Stimulated activated CD4-positive, alpha-beta T cell treated with anti-CD3 and anti-CD28 coated beads, TNF-alpha, amount 100 ng/mL, for 48 hours (primary cell): Measurements from ENCODE around the gene DPP10.
"Not testable (repeated sequence)": the region's sequence is repeated elsewhere in the genome, so short reads cannot be mapped to it uniquely, and the experiment has no call there.

Experiments
- DNase-seq, 3 donors: peaks; one replicate each; pipeline ENCODE4 v3.0.0-alpha.2; 2020; ENCODE audit warnings: low read depth in 3 of 3

Gene DPP10

GRCh38 chr2:114442510-114442909 is at the start of gene DPP10:
Gene DPP10 (plus strand): TSS chr2:114442641.
- no peak for DNase-seq

GRCh38 chr2:114400890-114401289 is 41.6 kb upstream of the DPP10 start:
- no peak for DNase-seq

- DNase-seq = no peak
Measured at GRCh38 chr2:114405247-114406116, 37.0 kb upstream of the DPP10 start.

GRCh38 chr2:114406347-114406746 is 36.1 kb upstream of the DPP10 start:
- no peak for DNase-seq

GRCh38 chr2:114407353-114407752 is 35.1 kb upstream of the DPP10 start:
- DNase-seq = not testable (repeated sequence)

- no peak for DNase-seq
Measured at GRCh38 chr2:114421781-114422180, 20.7 kb upstream of the DPP10 start.

GRCh38 chr2:114424699-114425098 is 17.7 kb upstream of the DPP10 start:
- DNase-seq = no peak

- no peak for DNase-seq
Measured at GRCh38 chr2:114426756-114427155, 15.7 kb upstream of the DPP10 start.

GRCh38 chr2:114436329-114436728 is 6.1 kb upstream of the DPP10 start:
- DNase-seq = no peak

GRCh38 chr2:114446571-114446970 is 4.1 kb downstream of the DPP10 start:
- no peak for DNase-seq

GRCh38 chr2:114450639-114451038 is 8.2 kb downstream of the DPP10 start:
- DNase-seq = no peak

- no peak for DNase-seq
Measured at GRCh38 chr2:114456566-114456965, 14.1 kb downstream of the DPP10 start.

GRCh38 chr2:114457956-114458355 is 15.5 kb downstream of the DPP10 start:
- DNase-seq = no peak

GRCh38 chr2:114461116-114461515 is 18.7 kb downstream of the DPP10 start:
- no peak for DNase-seq

GRCh38 chr2:114464961-114465706 is 22.7 kb downstream of the DPP10 start:
- no peak for DNase-seq

GRCh38 chr2:114468343-114468742 is 25.9 kb downstream of the DPP10 start:
- DNase-seq = no peak

GRCh38 chr2:114472246-114472645 is 29.8 kb downstream of the DPP10 start:
- no peak for DNase-seq

- DNase-seq = no peak
Measured at GRCh38 chr2:114472726-114473125, 30.3 kb downstream of the DPP10 start.

GRCh38 chr2:114488841-114489530 is 46.5 kb downstream of the DPP10 start:
- no peak for DNase-seq

GRCh38 chr2:114495046-114495445 is 52.6 kb downstream of the DPP10 start:
- no peak for DNase-seq

GRCh38 chr2:114496959-114497358 is 54.5 kb downstream of the DPP10 start:
- no peak for DNase-seq

GRCh38 chr2:114499101-114499500 is 56.7 kb downstream of the DPP10 start:
- no peak for DNase-seq
